UCSD-AML1 (cell line): Measurements from ENCODE around the gene BORCS6.
A peak's percentile ranks its signal among the peaks of the same experiment; 100 is the strongest.
"Not testable (repeated sequence)": the region's sequence is repeated elsewhere in the genome, so short reads cannot be mapped to it uniquely, and the experiment has no call there.

Source experiments
- DNase-seq: peaks from one replicate; lab custom pipeline; 2025; ENCODE audit not compliant: unreplicated experiment; lab: John Stamatoyannopoulos, UW

Gene BORCS6

DNA sequence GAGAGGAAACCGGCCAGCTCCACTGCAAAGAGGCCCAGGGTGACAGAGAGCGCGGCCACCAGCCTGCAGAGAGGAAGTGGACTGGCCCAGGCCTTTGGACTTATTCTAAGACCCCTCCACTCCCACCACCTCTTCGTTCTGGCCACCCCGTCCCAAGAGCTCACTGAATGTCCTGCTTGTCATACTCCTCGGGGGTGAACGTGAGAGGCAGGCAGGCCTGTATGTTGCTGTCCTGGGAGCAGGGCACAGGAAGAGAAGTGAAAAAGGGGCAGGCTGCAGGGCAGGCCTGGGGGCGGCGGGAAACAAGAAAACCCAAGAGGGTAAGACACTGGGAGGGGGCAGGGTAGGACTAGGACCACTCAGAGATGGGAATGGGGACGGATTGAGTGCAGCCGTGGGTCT is 14.2 kb downstream of the BORCS6 start:
- DNase-seq: no peak

DNA sequence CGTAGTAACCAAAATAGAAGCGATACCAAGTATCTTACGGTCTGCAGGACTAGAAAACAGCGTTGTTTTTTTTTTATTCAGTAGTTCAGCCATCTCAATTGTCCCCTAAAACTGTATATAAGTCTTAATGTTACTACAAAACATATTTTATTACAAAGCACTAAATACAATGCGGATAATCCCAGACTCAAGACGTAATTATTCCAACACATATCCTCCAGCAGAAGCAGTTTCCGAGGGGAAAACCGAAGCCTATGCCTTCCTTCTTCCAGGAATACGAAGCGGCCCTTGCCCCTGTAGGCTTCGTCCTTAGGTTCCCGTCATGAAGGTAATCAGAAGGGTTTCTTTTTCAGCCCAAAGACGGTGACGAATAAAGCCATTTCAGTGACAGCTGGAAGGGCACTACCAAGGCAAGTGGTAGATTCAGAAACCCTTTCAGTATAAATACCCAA is 16.1 kb downstream of the BORCS6 start:
- no peak for DNase-seq

DNA sequence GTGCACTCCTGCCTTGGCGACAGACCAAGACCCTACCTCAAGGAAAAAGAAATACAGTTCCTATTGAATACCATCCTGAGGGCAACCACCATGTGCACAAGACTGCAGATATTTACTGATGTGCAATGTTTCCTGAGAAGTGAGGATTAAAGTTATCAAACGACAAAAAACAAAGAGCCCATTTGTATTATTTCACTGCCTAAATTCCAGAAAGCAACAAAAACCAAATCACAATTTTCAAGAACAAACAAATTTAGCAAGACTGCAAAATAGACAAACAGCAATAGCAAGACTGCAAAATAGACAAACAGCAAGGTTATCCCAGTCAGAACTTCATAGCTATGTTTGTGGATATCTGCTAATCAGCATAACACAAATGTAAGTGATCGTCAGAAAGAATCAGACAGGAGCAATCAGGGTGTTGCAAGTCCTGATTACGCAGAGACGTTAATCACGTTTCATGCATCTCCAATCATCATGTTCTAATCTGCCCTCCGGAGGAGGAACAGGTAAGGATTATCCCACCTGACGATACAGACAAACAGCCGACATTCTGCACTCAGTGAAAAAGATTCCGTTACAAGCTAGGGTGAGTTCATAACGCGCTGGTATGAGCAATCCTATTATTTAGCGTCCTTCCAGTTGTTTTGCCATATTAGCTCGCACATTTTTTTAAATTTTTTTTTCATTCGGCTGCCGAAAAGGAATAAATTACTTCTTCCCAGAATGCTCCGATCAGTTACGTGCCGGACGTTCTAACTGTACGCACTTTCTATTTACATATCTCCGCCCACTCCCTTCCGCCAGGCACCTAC is 16.7 kb downstream of the BORCS6 start:
- DNase-seq: peak; percentile 65

DNA sequence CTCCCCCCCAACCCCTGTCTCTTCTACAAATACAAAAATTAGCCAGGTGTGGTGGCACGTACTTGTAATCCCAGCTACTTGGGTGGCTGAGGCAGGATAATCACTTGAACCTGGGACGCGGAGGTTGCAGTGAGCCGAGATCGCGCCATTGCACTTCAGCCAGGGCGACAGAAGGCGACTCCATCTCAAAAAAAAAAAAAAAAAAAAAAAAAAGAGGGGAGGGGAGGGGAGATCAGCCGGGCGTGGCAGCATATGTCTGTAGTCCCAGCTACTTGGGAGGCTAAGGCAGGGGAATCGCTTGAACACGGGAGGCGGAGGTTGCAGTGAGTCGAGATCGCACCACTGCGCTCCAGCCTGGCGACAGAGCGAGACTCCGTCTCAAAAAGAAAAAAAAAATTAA is 19.8 kb downstream of the BORCS6 start:
- DNase-seq: not testable (repeated sequence)

DNA sequence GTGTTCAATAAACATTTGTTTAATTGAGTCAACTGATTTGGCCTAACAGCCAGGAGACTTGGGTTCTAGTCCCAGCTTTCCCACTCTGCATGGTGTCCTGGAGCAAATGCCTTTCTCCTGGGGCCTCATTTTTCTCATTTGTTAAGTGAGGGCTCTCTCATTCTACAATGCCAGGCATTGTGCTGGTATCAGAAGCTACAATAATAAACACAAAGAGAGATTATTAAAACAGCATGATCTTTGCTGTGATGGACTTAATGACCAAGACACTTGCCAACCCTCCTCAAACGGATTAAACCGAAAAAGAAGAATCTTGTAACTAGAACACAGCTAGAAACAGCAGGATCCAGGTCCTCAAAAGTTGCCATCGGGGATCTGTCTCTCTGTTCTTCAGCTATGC is 22.5 kb downstream of the BORCS6 start:
- DNase-seq: no peak

DNA sequence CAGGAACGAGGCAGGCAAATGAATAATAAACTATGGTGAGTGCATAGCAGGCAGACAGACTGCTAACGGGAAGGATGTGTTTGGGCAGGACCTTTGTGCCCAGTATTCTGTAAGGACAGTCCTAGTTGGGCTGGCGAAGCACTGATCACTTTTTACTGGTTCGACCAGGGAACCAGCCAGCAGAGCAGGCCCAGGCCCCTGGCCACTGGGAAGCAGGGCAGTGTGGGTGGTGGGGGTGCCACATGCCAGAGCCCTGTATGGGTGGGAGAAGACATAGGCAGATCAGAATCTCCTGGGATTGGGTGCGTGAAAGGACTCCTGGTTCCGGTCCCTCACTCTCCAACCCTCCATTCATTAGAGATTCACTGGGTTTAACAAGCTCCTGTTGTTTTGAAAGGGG is 23.2 kb downstream of the BORCS6 start:
- DNase-seq: no peak

DNA sequence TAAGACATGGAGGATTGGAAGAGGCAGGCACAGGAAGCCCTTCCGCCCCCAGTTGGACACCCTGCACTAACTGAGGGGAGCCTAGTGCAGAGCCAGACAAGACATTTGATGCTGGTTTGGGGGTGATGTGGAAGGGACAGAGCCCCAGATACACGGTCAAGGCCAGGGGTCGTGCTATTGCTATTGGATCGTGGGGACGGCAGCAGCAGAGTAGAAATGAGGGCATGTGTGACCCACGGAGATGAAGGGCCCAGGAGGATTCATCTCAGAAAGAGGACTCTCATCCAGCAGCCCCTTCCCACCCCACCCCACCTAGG is 25.2 kb downstream of the BORCS6 start:
- no peak for DNase-seq

DNA sequence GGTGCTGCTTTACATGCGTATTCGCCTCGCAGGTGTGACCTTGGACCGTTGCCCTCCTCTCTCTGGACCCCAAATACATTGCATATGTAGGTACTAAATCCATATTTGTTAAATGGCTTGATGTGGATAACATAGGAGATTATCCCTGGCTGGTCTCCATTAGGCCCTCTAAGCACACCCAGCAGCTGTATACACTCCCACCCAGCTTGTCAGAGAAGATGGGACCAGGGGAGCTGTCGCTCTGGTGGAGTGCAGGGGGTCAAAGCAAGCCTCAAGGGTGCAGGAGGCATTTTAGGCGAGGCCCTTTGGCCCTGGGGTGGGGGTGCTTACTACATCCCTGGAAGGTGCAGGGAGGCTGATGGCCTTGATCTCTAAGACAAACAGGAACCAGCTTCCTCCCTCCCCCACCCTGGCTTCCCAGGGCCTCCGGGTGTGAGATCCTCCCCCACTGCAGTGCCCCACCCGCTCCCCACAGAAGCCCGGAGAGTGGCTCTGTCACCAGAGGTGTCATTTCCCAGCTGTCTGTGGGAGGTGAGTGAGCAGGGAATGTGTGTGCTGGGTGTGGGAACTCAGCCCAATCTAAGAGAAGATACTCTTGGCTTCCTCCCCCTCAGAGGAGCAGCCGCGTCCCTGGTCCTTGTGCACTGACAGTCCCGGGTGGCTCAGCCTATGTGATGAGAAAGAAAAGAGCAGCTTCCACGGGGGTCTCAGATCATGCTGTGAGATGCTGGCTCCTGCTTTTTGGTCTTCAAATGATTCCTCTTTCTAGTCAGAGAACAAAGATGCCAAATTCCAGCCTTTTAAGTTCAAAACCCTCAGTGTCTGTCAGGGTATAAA is 25.8 kb downstream of the BORCS6 start:
- DNase-seq: peak; percentile 88

DNA sequence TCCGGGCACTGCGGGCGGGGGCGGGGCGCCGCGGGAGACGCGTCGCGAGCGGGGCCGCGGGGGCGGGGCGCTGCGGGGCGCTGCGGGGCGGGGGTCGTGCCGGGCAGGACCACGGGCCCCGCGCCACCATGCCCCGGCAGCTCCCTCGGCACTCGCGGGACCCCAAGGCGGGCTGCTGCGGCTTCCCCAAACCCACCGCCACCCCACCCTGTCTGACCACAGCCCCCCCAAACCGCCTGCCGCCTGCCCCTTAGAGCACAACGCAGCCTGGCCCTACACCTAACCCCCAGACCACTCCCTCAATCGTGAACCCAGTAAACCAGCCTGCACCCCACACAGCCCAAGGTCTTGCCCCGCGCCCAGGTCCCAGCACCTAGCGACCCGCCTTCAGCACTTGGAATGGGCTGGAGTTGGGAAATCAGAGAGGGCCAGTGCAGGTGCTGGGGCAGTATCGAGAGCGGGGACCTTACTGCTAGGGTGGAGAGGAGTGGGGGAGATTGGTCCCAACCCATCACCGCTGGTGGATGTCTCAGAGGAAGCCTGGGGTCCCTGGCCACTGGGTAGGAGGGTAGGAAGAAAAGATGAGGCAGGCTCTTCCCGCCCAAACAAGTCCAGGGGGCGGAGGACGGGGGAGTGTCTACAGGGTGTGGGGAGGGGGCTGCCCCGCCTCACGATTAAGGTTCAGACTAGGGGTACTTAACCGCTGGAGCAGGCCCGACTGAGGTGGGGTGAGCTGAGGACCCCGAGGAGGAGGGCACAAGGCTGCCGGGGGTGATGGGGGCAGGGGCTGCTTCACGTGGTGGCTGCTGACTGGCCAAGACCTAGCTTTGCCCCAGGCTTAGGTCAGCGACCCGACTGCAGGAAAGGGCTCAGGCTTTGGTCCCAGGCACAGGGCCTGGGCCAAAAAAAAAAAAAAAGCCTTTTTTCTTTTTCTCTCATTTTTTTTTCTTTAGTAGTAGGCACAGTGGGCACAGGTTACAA is 26.7 kb downstream of the BORCS6 start:
- no peak for DNase-seq

DNA sequence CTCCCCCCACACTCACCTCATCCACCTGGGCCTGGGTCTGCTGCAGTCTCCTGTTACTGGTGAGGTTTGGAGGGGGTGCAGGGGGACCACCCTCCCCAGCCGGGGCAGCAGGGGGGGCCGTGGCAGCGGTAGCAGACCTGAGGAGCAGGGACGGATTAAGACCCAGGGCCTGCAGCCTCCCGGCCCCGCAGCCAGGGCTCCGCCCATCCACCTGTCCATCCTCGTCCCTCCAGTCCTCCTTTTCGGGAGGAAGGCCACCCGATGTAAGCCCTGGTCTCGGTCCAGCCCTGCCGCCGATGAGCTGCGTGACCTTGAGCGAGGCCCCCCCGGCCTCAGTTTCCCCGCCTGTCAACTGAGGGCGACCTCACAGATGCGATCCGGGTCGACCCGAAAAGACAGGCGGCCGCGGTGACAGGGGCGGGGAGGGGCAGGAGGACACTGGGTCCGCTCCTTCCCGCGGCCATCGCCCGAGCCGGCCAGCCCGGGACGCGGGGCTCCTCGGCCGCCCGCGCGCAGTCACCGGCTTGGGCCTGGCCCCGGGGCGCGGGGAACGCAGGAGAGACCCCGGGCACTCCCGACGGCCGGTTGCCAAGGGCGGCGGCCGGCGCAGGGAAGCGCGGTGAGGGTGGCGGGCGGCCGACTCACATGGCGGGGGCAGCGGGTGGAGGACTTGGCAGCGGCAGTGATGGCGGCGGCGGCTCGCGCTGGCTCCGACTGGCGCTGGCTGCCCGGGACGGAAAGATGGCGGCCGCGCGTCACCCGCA is 27.6 kb downstream of the BORCS6 start, which contains the start of gene VAMP2:
TSS of gene VAMP2 (minus strand) at position 716 of the 764 bp plus-strand sequence. CDS start at position 647, 69 bp downstream.
- DNase-seq: peak; percentile 79

DNA sequence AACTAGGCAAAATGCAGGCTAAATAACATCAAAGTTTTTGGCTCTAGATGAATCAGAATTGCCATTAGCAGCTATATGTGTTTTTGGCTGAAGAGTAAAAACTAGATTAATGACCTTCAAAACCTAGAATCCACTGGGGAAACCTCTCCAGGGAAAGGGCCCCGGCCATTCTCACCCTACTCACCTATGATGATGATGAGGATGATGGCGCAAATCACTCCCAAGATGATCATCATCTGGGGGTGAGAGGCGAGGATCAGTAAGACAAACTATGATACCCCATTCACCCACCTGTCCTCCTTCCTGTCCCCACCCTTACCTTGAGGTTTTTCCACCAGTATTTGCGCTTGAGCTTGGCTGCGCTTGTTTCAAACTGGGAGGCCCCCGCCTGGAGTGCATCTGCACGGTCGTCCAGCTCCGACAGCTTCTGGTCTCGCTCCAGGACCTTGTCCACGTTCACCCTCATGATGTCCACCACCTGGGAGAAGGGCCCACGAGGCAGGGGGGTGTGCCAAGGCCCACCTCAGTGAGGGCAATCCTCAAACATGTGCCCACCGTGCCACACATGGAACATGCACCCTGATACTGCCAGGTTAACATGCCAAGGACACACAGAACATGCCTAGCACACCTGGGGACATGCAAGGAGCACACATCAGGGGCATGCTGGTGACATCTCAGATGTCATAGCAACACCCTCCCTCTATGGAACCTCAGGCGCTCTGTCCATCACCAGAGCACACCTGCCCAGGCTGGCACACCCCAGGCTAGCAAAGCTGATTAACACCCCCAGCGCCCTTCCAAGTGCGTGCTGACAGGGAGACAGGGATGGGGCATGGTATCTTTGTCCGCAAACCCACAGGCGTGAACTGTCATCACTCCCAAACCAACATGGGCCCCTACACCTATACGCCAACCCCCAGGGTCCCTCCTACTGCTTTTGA is 28.4 kb downstream of the BORCS6 start:
- DNase-seq: no peak

DNA sequence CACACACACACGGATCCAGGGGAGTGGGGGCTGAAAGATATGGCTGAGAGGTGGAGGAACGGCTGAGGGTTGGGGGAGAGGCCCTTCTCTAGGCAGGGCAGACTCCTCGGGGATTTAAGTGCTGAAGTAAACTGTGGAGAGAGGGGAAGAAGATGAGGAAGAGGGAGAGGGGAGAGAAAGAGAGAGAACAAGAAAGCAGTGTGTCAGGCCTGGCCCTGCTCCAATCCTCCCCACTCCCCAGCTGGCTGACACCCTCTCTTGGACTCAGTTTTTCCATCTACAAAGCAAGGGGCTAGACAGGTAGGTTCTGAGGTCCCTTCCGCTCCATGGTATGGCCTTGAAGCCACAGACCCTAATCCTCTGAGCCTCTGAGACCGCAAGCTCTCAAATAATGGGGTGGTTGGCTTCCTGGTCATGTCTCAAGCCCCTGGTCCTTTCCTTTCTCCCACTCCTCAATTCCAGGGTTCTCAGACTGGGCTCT is 29.2 kb downstream of the BORCS6 start:
- DNase-seq: no peak

DNA sequence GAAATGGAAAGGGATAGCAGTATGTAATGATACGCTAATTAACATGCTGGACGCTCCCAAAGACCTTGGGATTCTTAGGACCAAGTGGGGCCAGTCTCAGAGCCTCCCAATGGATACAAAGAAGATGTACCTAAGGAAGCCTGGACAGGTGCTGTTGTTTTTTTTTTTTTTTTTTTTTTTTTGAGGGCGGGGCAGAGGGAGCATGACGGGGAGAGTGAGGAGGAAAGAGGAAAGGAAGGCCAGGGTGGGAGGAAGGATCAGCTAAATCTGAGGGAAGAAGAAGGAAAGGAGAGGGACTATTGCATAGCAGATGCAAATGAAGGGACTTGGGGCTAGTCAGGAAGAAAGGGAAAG is 29.8 kb downstream of the BORCS6 start:
- no peak for DNase-seq

DNA sequence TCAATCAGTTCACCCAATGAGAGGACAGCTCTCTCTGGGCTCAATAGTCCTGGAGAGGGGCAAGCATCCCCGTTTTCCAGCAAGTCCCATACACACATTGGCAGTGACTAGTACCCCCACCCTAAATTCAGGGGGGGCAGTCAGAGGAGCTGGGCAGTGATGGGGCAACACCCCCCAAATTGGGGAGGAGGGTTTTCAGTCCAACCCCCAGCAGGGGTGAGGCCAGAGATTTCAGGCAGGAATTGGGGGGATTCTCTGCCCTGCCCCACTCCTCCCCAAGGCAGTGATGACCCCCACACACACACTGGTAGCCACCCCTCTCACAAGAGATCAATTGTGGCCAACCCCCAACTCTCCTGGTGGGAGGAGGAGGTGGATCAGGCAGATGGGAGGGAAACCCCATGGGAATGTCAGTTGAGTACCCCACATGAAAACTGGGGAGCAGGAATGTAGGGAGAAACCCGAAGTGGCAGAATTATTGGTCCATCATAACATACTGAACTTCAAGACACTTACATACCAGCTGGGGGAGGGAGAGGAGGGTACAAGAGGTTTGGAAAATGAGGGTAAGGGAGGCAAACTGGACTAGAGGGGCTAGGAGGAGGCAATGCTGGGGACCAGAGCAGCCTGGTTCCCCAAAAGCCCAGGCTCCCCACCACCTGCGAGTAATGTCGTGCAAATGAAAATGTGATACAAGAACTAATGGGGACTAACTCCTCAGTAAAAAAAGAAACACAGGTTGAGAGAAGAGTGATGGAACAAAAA is 30.3 kb downstream of the BORCS6 start:
- DNase-seq: no peak

DNA sequence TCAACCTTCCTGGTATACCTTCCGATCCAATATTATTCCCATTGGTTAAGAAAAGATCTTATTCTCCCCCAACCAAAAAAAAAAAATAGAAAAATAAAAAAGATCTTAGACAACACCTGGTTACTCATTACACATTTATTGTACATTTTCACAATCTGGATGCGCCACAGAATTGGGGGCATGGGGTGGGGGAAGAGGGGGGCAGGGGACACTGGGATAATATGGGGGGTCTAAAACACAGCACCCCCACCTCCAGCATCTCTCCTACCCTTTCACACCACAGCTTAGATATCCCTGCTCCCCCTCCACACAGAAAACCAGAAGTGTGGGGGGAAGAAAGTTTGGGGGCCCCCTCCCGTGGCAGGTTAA is 31.0 kb downstream of the BORCS6 start:
- DNase-seq: no peak

DNA sequence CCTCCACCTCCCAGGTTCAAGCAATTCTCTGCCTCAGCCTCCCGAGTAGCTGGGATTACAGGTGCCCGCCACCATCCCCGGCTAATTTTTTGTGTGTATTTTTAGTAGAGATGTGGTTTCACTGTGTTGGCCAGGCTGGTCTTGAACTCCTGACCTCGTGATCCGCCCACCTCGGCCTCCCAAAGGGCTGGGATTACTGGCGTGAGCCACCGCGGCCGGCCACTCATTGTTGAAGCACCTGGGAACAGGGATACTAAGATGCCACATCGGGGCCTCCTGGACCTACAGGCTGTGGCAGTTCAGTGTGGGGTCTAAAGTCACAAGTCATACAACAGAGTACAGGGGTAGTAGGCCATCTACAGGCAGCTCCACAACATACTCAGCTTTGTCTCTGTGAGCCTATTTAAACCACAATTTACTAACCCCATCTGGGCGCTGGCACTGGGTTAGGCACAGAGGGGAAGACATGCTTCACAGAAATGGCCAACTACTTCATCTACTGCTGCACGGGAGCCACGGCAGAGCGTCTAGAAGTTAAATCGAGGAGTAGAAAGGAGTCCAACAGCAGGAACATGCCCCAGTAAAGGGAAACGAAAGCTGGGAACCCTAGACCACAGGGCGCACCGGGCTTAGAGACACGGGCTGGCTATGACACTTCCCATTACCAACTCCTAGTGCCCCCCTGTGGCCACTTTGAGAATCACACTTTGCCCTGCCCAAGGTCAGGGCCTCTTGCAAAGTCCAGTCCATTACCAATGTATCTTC is 31.5 kb downstream of the BORCS6 start:
- peak; percentile 84 for DNase-seq

DNA sequence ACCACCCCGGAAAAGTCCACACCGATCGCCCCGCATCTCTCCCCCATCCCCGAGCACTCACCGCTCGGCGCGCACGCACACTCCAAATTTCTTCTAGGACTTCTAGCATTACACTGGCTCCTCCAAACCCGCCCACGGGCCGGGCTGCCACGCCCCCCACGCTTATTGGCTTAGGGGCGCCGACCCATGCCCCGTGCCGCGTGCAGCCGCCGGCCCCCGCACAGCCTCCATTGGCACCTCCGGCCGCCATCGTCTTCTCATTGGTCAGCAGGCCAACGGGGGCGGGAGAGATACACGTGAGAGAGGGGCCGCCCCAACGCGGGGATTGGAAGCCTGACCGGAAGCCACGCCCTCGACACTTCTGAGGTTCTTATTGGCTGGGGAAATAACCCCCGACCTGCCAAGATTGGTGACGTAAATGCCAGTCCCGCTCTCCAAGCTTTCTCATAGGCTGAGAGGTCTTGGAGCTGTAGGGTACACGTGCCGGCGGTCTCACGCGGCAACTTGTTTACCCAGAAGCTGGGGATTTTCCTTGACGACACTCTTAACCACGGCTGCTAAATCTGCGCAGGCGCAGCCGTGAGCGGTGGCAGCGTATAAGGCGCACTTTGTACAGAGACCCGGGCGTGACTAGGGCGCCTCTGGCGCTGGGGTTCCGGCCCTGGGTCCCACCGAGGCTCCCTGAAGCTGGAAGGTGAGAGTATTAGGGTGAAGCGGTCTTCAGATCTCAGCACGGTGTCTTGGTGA is 33.6 kb downstream of the BORCS6 start:
- DNase-seq: peak; percentile 100
